ENCODE results near the gene ILKAP.

ILKAP gene

GRCh38 chr2:238142382-238143205, 60.9 kb downstream of the ILKAP start:
- TF ChIP-seq CTCF (IDR thresholded peaks at IDR 0.05): no peak
- H3K36me3 ChIP-seq: no peaks in the 10 kb centered on the region
- H3K9me3 ChIP-seq: no peaks in the 10 kb centered on the region
- no peaks in the 10 kb centered on the region for H3K27me3 ChIP-seq
- no peak overlapping the region for H3K4me3 ChIP-seq (ENCODE audit: low read depth in 1 of 2, low read length in 1 of 2)
- H3K27ac ChIP-seq: no peak overlapping the region
- peaks cover 0 to under 1% of the 10 kb centered on the region in 2 experiments for H3K4me1 ChIP-seq (ENCODE audit: control insufficient read depth in 1 of 2, insufficient read depth in 1 of 2, low read depth in 1 of 2, low read length in 1 of 2)

GRCh38 chr2:238141541-238142318, 61.8 kb downstream of the ILKAP start:
- H3K27ac ChIP-seq: no peak overlapping the region
- no peak overlapping the region for H3K4me3 ChIP-seq (ENCODE audit: low read depth in 1 of 2, low read length in 1 of 2)
- peaks cover 6 to 9% of the 10 kb centered on the region in 2 experiments for H3K4me1 ChIP-seq (ENCODE audit: control insufficient read depth in 1 of 2, insufficient read depth in 1 of 2, low read depth in 1 of 2, low read length in 1 of 2)
- H3K27me3 ChIP-seq: no peaks in the 10 kb centered on the region
- no peaks in the 10 kb centered on the region for H3K9me3 ChIP-seq
- no peaks in the 10 kb centered on the region for H3K36me3 ChIP-seq
- no peak for TF ChIP-seq CTCF (IDR thresholded peaks at IDR 0.05)

GRCh38 chr2:238140721-238141540, 62.6 kb downstream of the ILKAP start:
- no peak overlapping the region for H3K27ac ChIP-seq
- peaks cover 6 to 9% of the 10 kb centered on the region in 2 experiments for H3K4me1 ChIP-seq (ENCODE audit: control insufficient read depth in 1 of 2, insufficient read depth in 1 of 2, low read depth in 1 of 2, low read length in 1 of 2)
- TF ChIP-seq CTCF (IDR thresholded peaks at IDR 0.05): no peak

GRCh38 chr2:238140040-238140439, 63.5 kb downstream of the ILKAP start:
- Histone ChIP-seq H3K9me3 (no peaks in the 10 kb centered on the region), H3K27ac (no peak overlapping the region), H3K36me3 (no peaks in the 10 kb centered on the region), H3K27me3 (no peaks in the 10 kb centered on the region), H3K4me1 (ENCODE audit: control insufficient read depth in 1 of 2, insufficient read depth in 1 of 2, low read depth in 1 of 2, low read length in 1 of 2) (peaks cover 6 to 9% of the 10 kb centered on the region in 2 experiments), H3K4me3 (ENCODE audit: low read depth in 1 of 2, low read length in 1 of 2) (no peak overlapping the region)
- no peak for TF ChIP-seq CTCF (IDR thresholded peaks at IDR 0.05)

More at GRCh38 chr2:238140721-238141540, 62.6 kb downstream of the ILKAP start:
- Histone ChIP-seq H3K36me3 (no peaks in the 10 kb centered on the region), H3K27me3 (no peaks in the 10 kb centered on the region), H3K4me3 (ENCODE audit: low read depth in 1 of 2, low read length in 1 of 2) (no peak overlapping the region), H3K9me3 (no peaks in the 10 kb centered on the region)

Data from neutrophil (primary cell).